Measurements from ENCODE around the gene HOPX. TPM values are rescaled to one million over a fixed set of nuclear protein-coding genes. Genes with fewer than 3 reads are reported as not detected.
"Not testable (repeated sequence)": the region's sequence is repeated elsewhere in the genome, so short reads cannot be mapped to it uniquely, and the experiment has no call there.

The HOPX gene
- total RNA-seq, 2 donors from 2014 or later, result 1.6 TPM; not detected in 1

DNA sequence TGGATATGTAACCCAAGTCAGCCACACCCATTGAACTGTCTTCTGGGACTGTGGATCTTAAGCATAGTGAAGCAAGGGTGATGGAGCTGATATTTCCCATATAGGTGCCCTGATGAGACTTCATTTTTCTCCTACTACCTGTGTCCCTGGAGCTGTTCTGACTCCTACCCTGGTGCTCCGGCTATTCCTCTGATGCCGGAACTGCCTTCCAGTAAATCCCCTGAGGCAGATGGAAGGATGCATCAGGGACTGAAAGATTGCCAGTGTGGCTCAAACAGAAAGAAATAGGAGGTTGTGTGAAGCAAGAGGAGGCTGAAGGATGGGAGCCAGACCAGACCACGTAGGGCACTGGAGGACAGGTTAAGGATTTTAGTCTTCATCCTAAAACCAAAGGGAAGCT is 74.7 kb downstream of the HOPX start:
- WGBS, 2 donors, result 36 to 69% methylated on average over 3 of the region's 3 CpGs
- ATAC-seq, result no peak
- Histone ChIP-seq H3K4me3 (no peak overlapping the region), H3K27me3 (no peaks in the 10 kb centered on the region), H3K9me3 (no peaks in the 10 kb centered on the region), H3K27ac (no peak overlapping the region), H3K36me3 (replicated peaks in 1 of 2; ENCODE audit: insufficient read depth in 1 of 2, low read depth in 2 of 2) (no peaks in the 10 kb centered on the region), H3K4me1 (no peaks in the 10 kb centered on the region)
- TF ChIP-seq CTCF (IDR thresholded peaks at IDR 0.05), result no peak
- no peak for TF ChIP-seq POLR2A (IDR thresholded peaks at IDR 0.05)
- DNase-seq, result no peak
- intact Hi-C loops (cut with DNase I), result no loop called here

DNA sequence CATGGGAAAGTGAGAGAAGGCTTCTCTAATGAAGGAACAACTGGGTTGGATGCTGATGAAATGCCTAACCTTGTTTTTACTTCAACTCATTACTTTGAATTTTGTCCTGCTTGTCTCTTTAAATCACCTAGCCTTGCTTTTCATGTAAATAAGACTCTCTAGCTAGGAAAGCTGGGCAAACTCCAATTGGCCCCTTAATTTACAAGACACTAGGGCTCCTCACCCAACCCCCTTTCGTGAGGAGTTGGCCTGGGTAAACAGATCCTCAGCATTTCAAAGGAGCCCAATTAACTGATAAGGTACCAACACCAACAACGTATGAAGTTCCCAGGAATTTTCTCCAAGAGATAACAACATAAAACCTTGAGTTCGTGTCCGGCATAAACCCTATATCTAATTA is 75.6 kb downstream of the HOPX start:
- H3K4me3 ChIP-seq; H3K27me3 ChIP-seq; ATAC-seq; H3K9me3 ChIP-seq; H3K4me1 ChIP-seq; intact Hi-C loops (cut with DNase I); H3K36me3 ChIP-seq (replicated peaks in 1 of 2; ENCODE audit: insufficient read depth in 1 of 2, low read depth in 2 of 2); H3K27ac ChIP-seq; DNase-seq: not testable (repeated sequence)
- WGBS, 2 donors, result 16 to 19% methylated on average over 4 of the region's 4 CpGs

DNA sequence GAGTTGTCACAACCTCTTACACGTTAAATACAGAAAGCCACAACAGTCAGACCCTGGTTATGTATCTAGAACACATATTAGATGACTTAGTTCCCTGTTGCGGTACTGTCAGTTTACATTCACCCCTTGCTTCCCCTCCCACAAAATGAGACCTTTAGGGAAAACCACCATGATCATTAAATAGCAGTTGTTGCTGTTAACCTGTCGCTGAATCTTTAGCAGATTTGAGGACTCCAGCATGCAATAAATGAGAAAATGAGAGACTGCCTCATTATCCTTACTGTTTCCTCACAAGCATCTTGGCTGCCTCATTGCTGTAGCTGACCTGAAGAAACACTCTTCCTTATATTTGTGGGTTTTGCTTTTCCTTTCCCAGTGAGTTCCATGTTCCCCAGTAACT is 77.8 kb downstream of the HOPX start:
- H3K36me3 ChIP-seq (replicated peaks in 1 of 2; ENCODE audit: insufficient read depth in 1 of 2, low read depth in 2 of 2), result no peaks in the 10 kb centered on the region
- TF ChIP-seq POLR2A (IDR thresholded peaks at IDR 0.05) (no peak), CTCF (IDR thresholded peaks at IDR 0.05) (no peak)
- DNase-seq (no peak), ATAC-seq (no peak)
- H3K4me3 ChIP-seq, result no peak overlapping the region
- H3K27ac ChIP-seq, result no peak overlapping the region
- intact Hi-C loops (cut with DNase I), result no loop called here
- 61 to 73% methylated on average over 3 of the region's 3 CpGs for WGBS, 2 donors
- no peaks in the 10 kb centered on the region for H3K4me1 ChIP-seq
- H3K9me3 ChIP-seq, result no peaks in the 10 kb centered on the region
- H3K27me3 ChIP-seq, result no peaks in the 10 kb centered on the region

Other genes starting within 250 kb of the HOPX start
- gene PPAT, start 245.7 kb downstream of the HOPX start, total RNA-seq, result 1 to 10 TPM; 3.3 to 4.9 TPM
- 10 to 100 TPM; 15.0 to 17.1 TPM for gene PAICS, start 245.0 kb downstream of the HOPX start, total RNA-seq
- 10 to 100 TPM; 39.4 to 75.8 TPM for gene SRP72, start 213.7 kb downstream of the HOPX start, total RNA-seq
- gene ARL9, start 175.5 kb downstream of the HOPX start, total RNA-seq, result not detected
- not detected for gene SPINK2, start 140.4 kb upstream of the HOPX start, total RNA-seq
- gene REST, start 226.6 kb upstream of the HOPX start, total RNA-seq, result 10 to 100 TPM; 17.1 to 19.8 TPM